ENCODE results near the gene RASIP1. TPM values are rescaled to one million over a fixed set of nuclear protein-coding genes. Genes with fewer than 3 reads are reported as not detected.
A peak's percentile ranks its signal among the peaks of the same experiment; 100 is the strongest.

Gene RASIP1
- total and polyA plus RNA-seq, 2 of the 8 experiments (the other 6 are each of a cell fraction or from before 2014, with no cell fraction given): 9.3 to 11.4 TPM

DNA sequence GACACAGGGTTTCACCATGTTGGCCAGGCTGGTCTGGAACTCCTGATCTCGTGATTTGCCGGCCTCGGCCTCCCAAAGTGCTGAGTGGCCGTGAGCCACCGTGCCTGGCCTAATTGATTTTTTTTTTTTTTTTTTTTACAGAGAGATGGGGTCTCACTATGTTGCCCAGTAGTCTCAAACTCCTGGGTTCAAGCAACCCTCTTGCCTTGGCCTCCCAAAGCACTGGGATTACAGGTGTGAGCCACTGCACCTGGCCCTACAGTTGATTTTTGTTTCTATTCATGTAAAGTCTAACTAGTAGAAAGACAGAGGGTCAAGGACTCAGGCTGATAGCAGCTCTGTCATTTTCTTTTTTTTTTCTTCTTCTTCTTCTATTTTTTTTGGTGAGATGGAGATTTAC lies 36.7 kb upstream of the RASIP1 start:
- Histone ChIP-seq H2BK5ac (ENCODE audit: low read depth, low read length) (no peak overlapping the region), H3K23ac (ENCODE audit: insufficient read length) (no peak overlapping the region), H4K20me1 (replicated peaks in 1 of 2; ENCODE audit: control insufficient read depth in 1 of 2, insufficient read depth in 2 of 2, low read length in 2 of 2) (no peaks in the 10 kb centered on the region), H3K9ac (replicated peaks in 1 of 4; ENCODE audit: extremely low read depth in 1 of 4, low read depth in 3 of 4, low read length in 3 of 4) (no peak overlapping the region), H4K8ac (ENCODE audit: extremely low read depth, insufficient read depth, low read length) (no peak overlapping the region), H3K18ac (ENCODE audit: extremely low read depth, low read length) (no peak overlapping the region), H2BK120ac (replicated peaks; ENCODE audit: low read depth, low read length) (no peak overlapping the region), H3K27me3 (replicated peaks in 1 of 4; ENCODE audit: control insufficient read depth in 3 of 4, extremely low read depth in 1 of 4, insufficient read depth in 3 of 4, low read length in 3 of 4) (no peaks in the 10 kb centered on the region; a peak in 1 of 7 replicates), H2BK15ac (ENCODE audit: low read length) (no peak overlapping the region), H3K79me1 (ENCODE audit: low read depth, low read length) (no peaks in the 10 kb centered on the region), H4K91ac (replicated peaks; ENCODE audit: insufficient read length, low read length) (no peak overlapping the region), H2AK5ac (ENCODE audit: low read depth, low read length) (no peak overlapping the region), H2AFZ (ENCODE audit: low read length) (no peak overlapping the region), H2BK12ac (ENCODE audit: low read depth, low read length) (no peak overlapping the region), H3K4ac (replicated peaks; ENCODE audit: insufficient read length, low read depth, low read length) (no peak overlapping the region), H3K27ac (ENCODE audit: low read depth, low read length) (no peak overlapping the region), H3K4me1 (replicated peaks in 1 of 4; ENCODE audit: control insufficient read depth in 3 of 4, insufficient read depth in 4 of 4, low read length in 3 of 4) (no peaks in the 10 kb centered on the region), H3K56ac (replicated peaks; ENCODE audit: insufficient read length, low read depth, low read length) (no peak overlapping the region), H3K4me3 (ENCODE audit: extremely low read depth in 1 of 4, insufficient read depth in 2 of 4, low read depth in 3 of 4, low read length in 4 of 4) (no peak overlapping the region), H3K23me2 (ENCODE audit: low read depth, low read length) (0 out of 2 replicates have a peak, but pooled peaks cover 2% of the 10 kb centered on the region), H3K9me3 (ENCODE audit: insufficient read depth in 2 of 2, low read depth in 1 of 2, low read length in 1 of 2) (no peaks in the 10 kb centered on the region), H3K14ac (ENCODE audit: insufficient read length) (no peak overlapping the region), H3K4me2 (ENCODE audit: insufficient read depth in 1 of 2, low read depth in 2 of 2, low read length in 2 of 2) (no peak overlapping the region), H3K36me3 (ENCODE audit: control insufficient read depth in 2 of 4, insufficient read depth in 4 of 4, low read length in 3 of 4) (no peaks in the 10 kb centered on the region), H2BK20ac (ENCODE audit: low read length) (no peak overlapping the region), H3K79me2 (ENCODE audit: control insufficient read depth in 1 of 2, insufficient read depth in 2 of 2, low read length in 2 of 2) (no peaks in the 10 kb centered on the region), H4K5ac (ENCODE audit: insufficient read length, low read depth, low read length) (no peak overlapping the region)
- CTCF ChIA-PET (ENCODE audit: partially characterized antibody): interaction anchor here (0.6 to 3.0 kb wide), 3 partner anchors 11 to 126 kb away, joined by 3 to 16 read pairs (median 4); no protein-coding TSS in a partner anchor
- POLR2A ChIA-PET (ENCODE audit: partially characterized antibody): interaction anchor here (1.0 to 2.6 kb wide), 4 partner anchors 19 to 147 kb away, joined by 3 to 11 read pairs (median 5); partner anchors contain the start of genes FGF21 and FUT1
- DNase-seq (ENCODE audit: low read depth in 1 of 2, low spot score in 2 of 2) (no peak), FAIRE-seq (no peak)
- WGBS, 2 experiments (ENCODE audit: extremely low coverage in 1 of 2, insufficient coverage in 1 of 2, insufficient read length in 1 of 2, insufficient replicate concordance in 2 of 2, low coverage in 1 of 2, low lambda C conversion rate in 2 of 2, missing lambda C conversion rate in 1 of 2): 93% methylated on average over 5 of the region's 5 CpGs; no CpG with 5 or more reads in 1 of the 2 experiments
- TF ChIP-seq SIRT6 (IDR thresholded peaks at IDR 0.05; ENCODE audit: low read length) (no peak), KDM1A (IDR thresholded peaks at IDR 0.05; ENCODE audit: borderline replicate concordance, low read length) (0 out of 2 replicates have a peak, but pooled peaks have one; percentile 16)

Data from H1 (cell line).